Endothelial cell of umbilical vein (primary cell): Measurements from ENCODE around the gene OR2B2. TPM values are rescaled to one million over a fixed set of nuclear protein-coding genes. Genes with fewer than 3 reads are reported as not detected.

Experiments used
- BruUV-seq: library from RNA; stranded (reverse); fragments of 400-500 nt; replicated peaks from 2 replicates; lab custom pipeline; 2021; lab: Mats Ljungman, UMichigan
- CTCF ChIA-PET: fragments of 300-600, 350-600 bp; sonication (Branson Sonifier 250); formaldehyde crosslinking; loops from one replicate; lab custom pipeline; 2021; ENCODE audit warnings: antibody characterized with exemption, inconsistent platforms; lab: Charles Lee
- POLR2A ChIA-PET: fragments of 300-600, 350-600 bp; sonication (Branson Sonifier 250); formaldehyde crosslinking; loops from one replicate; lab custom pipeline; 2021; ENCODE audit warnings: antibody characterized with exemption, inconsistent platforms; lab: Charles Lee
- DNase-seq: peaks from one replicate; pipeline ENCODE4 v3.0.0-alpha.2; 2011; ENCODE audit warnings: low read depth, low spot score
- FAIRE-seq: peaks from 2 replicates; lab custom pipeline; 2011; peaks lifted over from hg19 to GRCh38; lab: Jason Lieb, UNC
- H2AFZ ChIP-seq: 2 replicates; pipeline ENCODE4 v1.6.0; 2012; ENCODE audit warnings: low read depth, low read length, control low read depth, inconsistent platforms
- H3K27ac ChIP-seq: 2 replicates; pipeline ENCODE4 v1.5.1; 2011; ENCODE audit warnings: low read depth, mild to moderate bottlenecking, control low read depth, low read length, moderate library complexity; ENCODE audit not compliant: insufficient read depth
- H3K27me3 ChIP-seq, 2 experiments: 2 replicates each; pipeline versions ENCODE4 v1.6.0 to v1.6.1; 2011; ENCODE audit warnings: low read length in 2 of 2, mixed read lengths in 1 of 2; ENCODE audit not compliant: control insufficient read depth in 2 of 2, insufficient read depth in 2 of 2
- H3K36me3 ChIP-seq, 2 experiments: 2 replicates in 1 of 2; 3 replicates in 1 of 2; pipeline ENCODE4 v1.5.1; 2011; ENCODE audit warnings: low read length in 2 of 2, mild to moderate bottlenecking in 1 of 2, moderate library complexity in 1 of 2; ENCODE audit not compliant: control insufficient read depth in 2 of 2, insufficient read depth in 2 of 2; ENCODE audit errors: extremely low read depth in 1 of 2
- H3K4me1 ChIP-seq: 3 replicates; pipeline ENCODE4 v1.5.1; 2011; ENCODE audit warnings: mild to moderate bottlenecking, low read length; ENCODE audit not compliant: control insufficient read depth, insufficient read depth; ENCODE audit errors: extremely low read depth
- H3K4me2 ChIP-seq: 2 replicates; pipeline ENCODE4 v1.6.1; 2011; ENCODE audit warnings: low read length, control low read depth, mixed read lengths; ENCODE audit not compliant: insufficient read depth
- H3K4me3 ChIP-seq, 3 experiments: fragments of 200-600 bp in 1 of 3; sonication (generic), shearing (Covaris generic) in 1 of 3; replicated peaks in 1 of 3; 2 replicates each; pipeline ENCODE4 v1.5.1; 2011 to 2016; ENCODE audit warnings: control low read depth in 3 of 3, low read length in 3 of 3, mild to moderate bottlenecking in 2 of 3, inconsistent platforms in 1 of 3, low read depth in 1 of 3, moderate library complexity in 1 of 3; ENCODE audit not compliant: insufficient read depth in 1 of 3
- H3K79me2 ChIP-seq: 2 replicates; pipeline ENCODE4 v1.6.0; 2012; ENCODE audit warnings: low read length, inconsistent platforms; ENCODE audit not compliant: control insufficient read depth, insufficient read depth
- H3K9ac ChIP-seq: replicated peaks from 2 replicates; pipeline ENCODE3; 2011; ENCODE audit warnings: low read length, control low read depth; ENCODE audit not compliant: insufficient read depth; ENCODE audit errors: extremely low read depth
- H3K9me1 ChIP-seq: replicated peaks from 3 replicates; pipeline ENCODE4 v1.6.0; 2011; ENCODE audit warnings: mild to moderate bottlenecking, low read length; ENCODE audit not compliant: control insufficient read depth, insufficient read depth; ENCODE audit errors: extremely low read depth
- H3K9me3 ChIP-seq: replicated peaks from 2 replicates; pipeline ENCODE4 v1.5.1; 2012; ENCODE audit warnings: low read length, inconsistent platforms; ENCODE audit not compliant: control insufficient read depth, insufficient read depth
- H4K20me1 ChIP-seq: replicated peaks from 2 replicates; pipeline ENCODE3; 2011; ENCODE audit warnings: mild to moderate bottlenecking, low read length; ENCODE audit not compliant: control insufficient read depth, insufficient read depth; ENCODE audit errors: extremely low read depth
- CTCF ChIP-seq, 2 donors: IDR thresholded peaks; 1 replicate in 1 of 2; 2 replicates in 1 of 2; pipeline ENCODE4 v1.5.1; 2011; ENCODE audit warnings: low read length in 2 of 2, mild to moderate bottlenecking in 2 of 2, moderate library complexity in 2 of 2, control low read depth in 1 of 2, inconsistent platforms in 1 of 2, low read depth in 1 of 2; ENCODE audit not compliant: insufficient read depth in 1 of 2; ENCODE audit errors: extremely low read depth in 1 of 2
- EZH2 ChIP-seq: IDR thresholded peaks from 2 replicates; pipeline ENCODE4 v1.6.1; 2012; ENCODE audit warnings: borderline replicate concordance, low read depth, mild to moderate bottlenecking, moderate library complexity, low read length, inconsistent platforms; ENCODE audit not compliant: severe bottlenecking
- FOS ChIP-seq: IDR thresholded peaks from 2 replicates; pipeline ENCODE4 v1.6.1; 2011; ENCODE audit warnings: mild to moderate bottlenecking, low read length, moderate library complexity, borderline replicate concordance; ENCODE audit not compliant: insufficient read depth
- GATA2 ChIP-seq: IDR thresholded peaks from 2 replicates; pipeline ENCODE4 v1.7.0; 2011; ENCODE audit warnings: low read depth, mild to moderate bottlenecking, moderate library complexity, mixed read lengths, low read length; ENCODE audit not compliant: insufficient read length, insufficient read depth
- JUN ChIP-seq: IDR thresholded peaks from 2 replicates; pipeline ENCODE4 v1.6.1; 2011; ENCODE audit warnings: borderline replicate concordance, low read depth; ENCODE audit not compliant: insufficient read length, insufficient read depth
- MAX ChIP-seq: IDR thresholded peaks from 2 replicates; pipeline ENCODE4 v1.6.1; 2011; ENCODE audit not compliant: insufficient read depth, insufficient read length
- MYC ChIP-seq: IDR thresholded peaks from one replicate; pipeline ENCODE4 v1.6.1; 2011; ENCODE audit warnings: mild to moderate bottlenecking, low read depth, low read length
- POLR2A ChIP-seq: IDR thresholded peaks from 2 replicates; pipeline ENCODE4 v1.6.1; 2012; ENCODE audit warnings: low read depth, mild to moderate bottlenecking, control low read depth, low read length
- POLR2AphosphoS5 ChIP-seq: IDR thresholded peaks from 2 replicates; pipeline ENCODE4 v1.6.1; 2012; ENCODE audit warnings: low read depth, mild to moderate bottlenecking, control low read depth, low read length, moderate library complexity; ENCODE audit not compliant: insufficient read depth
- dilution Hi-C: fragments of 300-500 bp; cut with MboI; formaldehyde crosslinking; loops from one replicate; pipeline ENCODE4 v1.15.0; 2019; ENCODE audit warnings: low sequenced_read_pairs; ENCODE audit not compliant: extremely low pct_ligation_motif_present
- intact Hi-C: fragments of 100-400 bp; cut with micrococcal nuclease; formaldehyde crosslinking; loops from one replicate; pipeline ENCODE4 v1.10.0; 2022
- polyA plus RNA-seq, 4 experiments: library from polyadenylated mRNA; depleted of rRNA in 3 of 4; stranded (reverse) in 3 of 4; unstranded in 1 of 4; fragments of >200 nt; gene quantifications; 2 replicates each; pipeline versions ENCODE4 v1.2.1 to v1.2.3, GENCODE V29; 2011 to 2012; ENCODE audit warnings: missing spikeins in 1 of 4
- total RNA-seq: library from RNA; stranded (reverse); gene quantifications from 2 replicates; pipeline ENCODE4 v1.2.3, GENCODE V29; 2021

Gene OR2B2
- total and polyA plus RNA-seq, 2 donors (not counting 3 experiments of a cell fraction or from before 2014, with no cell fraction given): not detected

GRCh38 chr6:27886073-27886472 lies 26.1 kb downstream of the OR2B2 start:
- Histone ChIP-seq H3K4me3 (no peak overlapping the region), H3K4me1 (peaks cover 9% of the 10 kb centered on the region), H3K36me3 (no peaks in the 10 kb centered on the region), H3K4me2 (no peak overlapping the region), H3K27me3 (no peaks in the 10 kb centered on the region), H4K20me1 (no peaks in the 10 kb centered on the region), H3K79me2 (no peaks in the 10 kb centered on the region), H3K9me1 (no peaks in the 10 kb centered on the region), H3K9ac (no peak overlapping the region), H3K27ac (no peak overlapping the region), H2AFZ (no peak overlapping the region), H3K9me3 (no peaks in the 10 kb centered on the region)
- intact Hi-C loops (no loop called here), dilution Hi-C loops (no loop called here)
- BruUV-seq: no TSS peak
- FAIRE-seq (no peak), DNase-seq (no peak)
- ChIA-PET CTCF (no interaction called here), POLR2A (no interaction called here)
- TF ChIP-seq GATA2 (no peak), MYC (no peak), POLR2AphosphoS5 (no peak), FOS (no peak), MAX (no peak), POLR2A (no peak), JUN (no peak), EZH2 (no peak)

- Histone ChIP-seq H3K9me3 (no peaks in the 10 kb centered on the region), H3K4me1 (no peaks in the 10 kb centered on the region), H2AFZ (no peak overlapping the region), H3K79me2 (no peaks in the 10 kb centered on the region), H3K9ac (no peak overlapping the region), H3K4me3 (no peak overlapping the region), H3K27ac (no peak overlapping the region), H3K27me3 (no peaks in the 10 kb centered on the region), H3K9me1 (no peaks in the 10 kb centered on the region), H3K36me3 (no peaks in the 10 kb centered on the region), H3K4me2 (no peak overlapping the region), H4K20me1 (no peaks in the 10 kb centered on the region)
- intact Hi-C loops (no loop called here), dilution Hi-C loops (no loop called here)
- FAIRE-seq (no peak), DNase-seq (no peak)
- no peak for TF ChIP-seq FOS
- TF ChIP-seq MAX: no peak
- TF ChIP-seq JUN: no peak
- TF ChIP-seq MYC: no peak
- no peak for TF ChIP-seq POLR2AphosphoS5
- no peak for TF ChIP-seq POLR2A
- no peak for TF ChIP-seq CTCF (IDR thresholded peaks at IDR 0.05; ENCODE audit: extremely low read depth in 1 of 2, insufficient read depth in 1 of 2, low read depth in 1 of 2, low read length in 2 of 2)
- no peak for TF ChIP-seq GATA2
- no peak for TF ChIP-seq EZH2
- POLR2A ChIA-PET: interaction anchor here (0.9 kb wide), 1 partner anchor 11 kb away, joined by 3 read pairs; a partner anchor contains a TSS
- CTCF ChIA-PET: interaction anchor here (0.9 kb wide), 3 partner anchors 8 to 12 kb away, joined by 3 to 4 read pairs (median 4); a partner anchor contains a TSS
- no TSS peak for BruUV-seq
These were observed 29.1 kb downstream of the OR2B2 start for GRCh38 chr6:27883136-27883535.
